Measurements from ENCODE around the gene ZNF737.
"Not testable (repeated sequence)": the region's sequence is repeated elsewhere in the genome, so short reads cannot be mapped to it uniquely, and the experiment has no call there.

Gene ZNF737

DNA sequence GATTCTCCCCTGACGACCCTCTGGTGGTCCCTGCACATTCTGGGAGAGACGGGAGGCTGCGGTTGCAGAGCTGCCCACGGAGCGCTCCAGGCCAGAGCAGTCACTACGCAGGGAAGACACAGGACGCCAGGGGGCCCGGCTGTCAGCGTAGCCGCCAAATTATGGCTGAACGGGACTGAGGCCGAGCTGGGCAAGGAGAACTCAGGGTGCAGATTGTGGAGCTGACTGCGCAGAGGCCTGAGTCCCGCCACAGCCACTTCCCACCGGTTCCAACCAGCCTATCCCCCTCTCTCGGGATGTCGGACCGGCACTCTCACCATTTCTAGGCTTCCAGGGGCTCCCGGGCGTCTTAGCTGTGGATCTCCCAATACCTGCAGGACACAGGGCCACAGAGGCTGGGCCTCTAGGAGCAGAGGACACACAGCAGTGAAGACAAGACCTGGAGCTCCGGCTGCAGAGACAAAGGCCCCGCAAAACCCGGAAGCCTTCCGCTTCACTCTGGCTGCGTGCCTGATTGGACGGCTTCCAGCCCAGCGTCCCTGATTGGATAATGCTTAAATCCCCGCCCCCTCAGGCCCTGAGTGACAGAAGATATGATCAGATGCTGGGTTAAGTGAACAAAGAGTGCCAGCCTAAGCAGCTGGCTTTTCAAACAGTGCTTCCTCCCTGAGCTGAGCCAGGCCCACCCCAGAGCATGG is at the start of gene ZNF737:
TSS of gene ZNF737 (minus strand) at position 461 of the 698 bp plus-strand sequence. CDS start at position 320, 141 bp downstream.
- DNase-seq, result peak; percentile 74 to 87

DNA sequence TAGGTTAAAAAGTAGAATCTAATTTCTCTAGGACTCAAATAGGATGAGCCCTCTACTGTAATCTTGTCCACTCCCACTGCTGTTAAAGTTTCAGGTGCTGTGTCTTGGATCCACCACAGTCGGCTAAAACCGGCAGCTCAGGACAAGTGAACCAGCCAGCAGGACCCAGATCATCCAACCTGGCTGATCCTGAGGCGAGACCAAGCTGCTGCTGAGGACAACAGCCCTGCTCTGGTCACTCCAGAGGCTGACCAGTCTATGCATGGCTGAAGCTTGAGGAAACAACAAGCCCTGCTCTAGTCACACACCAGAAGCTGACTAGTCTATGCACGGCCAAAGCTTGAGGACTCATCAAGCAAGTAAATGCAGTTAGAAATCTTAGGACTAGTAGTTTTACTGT is 49.4 kb upstream of the ZNF737 start:
- DNase-seq, result not testable (repeated sequence)

- no peak for DNase-seq
Observed at GRCh38 chr19:20612711-20613316, 47.2 kb upstream of the ZNF737 start.

- DNase-seq, result no peak
Observed at GRCh38 chr19:20611866-20612265, 46.3 kb upstream of the ZNF737 start.

DNA sequence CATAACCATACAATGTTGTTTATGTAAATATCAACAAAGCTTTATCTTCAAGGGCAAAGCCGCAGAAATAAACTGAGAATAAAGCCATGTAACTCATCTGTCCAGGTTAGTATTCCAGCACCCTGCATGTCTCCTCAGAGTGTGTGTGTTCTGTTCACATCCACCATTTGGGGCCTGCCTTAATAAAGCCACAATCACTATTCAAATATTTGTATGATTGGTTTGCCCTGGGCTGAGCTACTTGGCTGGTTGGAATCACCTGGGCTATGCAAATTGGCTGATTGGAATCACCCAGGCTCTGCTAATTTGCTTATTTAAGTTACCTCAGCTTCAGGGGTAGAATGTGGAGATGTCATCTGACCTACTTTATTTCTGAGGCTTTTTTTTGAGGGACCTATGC is 42.4 kb upstream of the ZNF737 start:
- DNase-seq, result no peak

DNA sequence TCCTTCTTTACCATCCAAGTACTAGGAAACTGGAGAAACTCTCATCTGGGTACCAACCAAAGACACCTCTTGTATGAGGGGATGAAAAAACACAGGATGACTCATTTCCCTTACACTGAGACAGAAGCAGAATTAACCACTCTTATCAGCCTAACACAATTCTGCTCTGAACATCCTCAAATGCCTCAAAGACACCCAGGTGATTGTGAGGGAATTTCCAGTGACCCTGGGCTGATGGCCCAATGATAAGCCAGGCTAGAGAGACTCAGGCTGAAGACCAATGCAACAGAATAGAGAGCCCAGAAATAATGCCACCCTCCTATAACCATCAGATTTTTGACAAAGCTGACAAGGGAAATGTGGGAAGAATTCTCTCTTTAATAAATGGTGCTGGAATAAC is 7.0 kb downstream of the ZNF737 start:
- DNase-seq, result no peak

DNA sequence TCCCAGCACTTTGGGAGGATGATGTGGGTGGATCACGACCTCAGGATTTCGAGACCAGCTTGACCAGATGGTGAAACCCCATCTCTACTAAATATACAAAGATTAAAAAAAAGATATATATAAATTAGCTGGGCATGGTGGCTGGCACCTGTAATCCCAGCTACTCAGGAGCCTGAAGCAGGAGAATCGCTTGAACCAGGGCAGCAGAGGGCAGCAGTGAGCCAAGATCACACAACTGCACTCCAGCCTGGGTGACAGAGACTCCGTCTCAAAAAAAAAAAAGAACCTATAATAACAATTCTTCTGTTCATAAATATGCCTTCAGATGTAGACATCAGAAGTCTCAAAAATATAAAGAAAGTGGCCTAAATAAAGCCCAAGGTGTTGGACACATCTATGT is 7.6 kb downstream of the ZNF737 start:
- no peak for DNase-seq

DNA sequence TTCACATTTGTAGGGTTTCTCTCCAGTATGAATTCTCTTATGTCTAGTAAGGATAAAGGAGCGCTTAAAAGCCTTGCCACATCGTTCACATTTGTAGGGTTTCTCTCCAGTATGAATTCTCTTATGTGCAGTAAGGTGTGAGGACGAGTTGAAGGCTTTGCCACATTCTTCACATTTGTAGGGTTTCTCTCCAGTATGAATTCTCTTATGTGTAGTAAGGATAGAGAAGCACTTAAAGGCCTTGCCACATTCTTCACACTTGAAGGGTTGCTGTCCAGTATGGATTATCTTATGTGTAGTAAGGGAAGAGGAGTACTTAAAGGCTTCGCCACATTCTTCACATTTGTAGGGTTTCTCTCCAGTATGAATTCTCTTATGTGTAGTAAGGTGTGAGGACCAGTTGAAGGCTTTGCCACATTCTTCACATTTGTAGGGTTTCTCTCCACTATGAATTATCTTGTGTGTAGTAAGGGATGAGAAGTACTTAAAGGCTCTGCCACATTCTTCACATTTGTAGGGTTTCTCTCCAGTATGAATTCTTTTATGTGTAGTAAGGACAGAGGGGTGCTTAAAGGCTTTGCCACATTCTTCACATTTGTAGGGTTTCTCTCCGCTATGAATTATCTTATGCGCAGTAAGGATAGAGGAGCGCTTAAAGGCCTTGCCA is 20.8 kb downstream of the ZNF737 start:
- DNase-seq, result not testable (repeated sequence)

- not testable (repeated sequence) for DNase-seq
Observed at GRCh38 chr19:20530303-20530702, 35.3 kb downstream of the ZNF737 start.

- DNase-seq, result peak in 1 of 2 experiments; percentile 8
Observed at GRCh38 chr19:20513189-20513904, 52.2 kb downstream of the ZNF737 start.

- no peak for DNase-seq
Observed at GRCh38 chr19:20503476-20503875, 62.1 kb downstream of the ZNF737 start.

Measured in NCI-H187 (cell line).